ENCODE results near the gene TGFBR2. TPM values are rescaled to one million over a fixed set of nuclear protein-coding genes. Genes with fewer than 3 reads are reported as not detected.
A peak's percentile ranks its signal among the peaks of the same experiment; 100 is the strongest.

TGFBR2 gene
- total and polyA plus RNA-seq, 2 experiments from 2014 or later, result 4.7 to 13.0 TPM

GRCh38 chr3:30581067-30581585 is 25.3 kb upstream of the TGFBR2 start:
- H3K4me2 ChIP-seq, result peak overlapping the region; percentile 44; the same call in 1 of the 2 replicates
- H3K27me3 Mint-ChIP-seq (ENCODE audit: insufficient read depth, low read depth, poor library complexity), result no peaks in the 10 kb centered on the region
- peaks cover 14% of the 10 kb centered on the region for H3K4me1 Mint-ChIP-seq
- no peak overlapping the region for H3K4me3 Mint-ChIP-seq
- H3F3A ChIP-seq (replicated peaks; ENCODE audit: low read depth), result no peaks in the 10 kb centered on the region
- no peaks in the 10 kb centered on the region for H3K27me3 ChIP-seq (ENCODE audit: insufficient read depth)
- no peaks in the 10 kb centered on the region for H3K9me3 Mint-ChIP-seq
- no peaks in the 10 kb centered on the region for H3K36me3 Mint-ChIP-seq (ENCODE audit: low read depth)
- no peaks in the 10 kb centered on the region for H4K20me1 ChIP-seq (replicated peaks; ENCODE audit: insufficient read depth)
- H3K79me2 ChIP-seq (replicated peaks; ENCODE audit: insufficient read depth), result no peaks in the 10 kb centered on the region
- peaks cover 19% of the 10 kb centered on the region for H3K4me1 ChIP-seq (ENCODE audit: insufficient read depth)
- H2AFZ ChIP-seq, result peak overlapping the region; percentile 91
- peak; percentile 50; the same call in 2 of the 3 replicates for ATAC-seq
- H3K27ac ChIP-seq (ENCODE audit: low read depth), result no peak overlapping the region
- H3K4me3 ChIP-seq, result no peak overlapping the region
- peak; percentile 14 for DNase-seq (ENCODE audit: low spot score)
- no peaks in the 10 kb centered on the region; the same call in 1 of the 2 replicates for H3K9me2 ChIP-seq (ENCODE audit: insufficient read depth)
- no peaks in the 10 kb centered on the region for H3K36me3 ChIP-seq (ENCODE audit: insufficient read depth)
- TF ChIP-seq STAT1 (IDR thresholded peaks at IDR 0.05; ENCODE audit: unreplicated experiment) (no peak), ZNF114 (CRISPR knock-in tag; IDR thresholded peaks at IDR 0.05) (no peak), REST (IDR thresholded peaks at IDR 0.05; ENCODE audit: unreplicated experiment) (no peak)
- H3K27ac Mint-ChIP-seq, result no peak overlapping the region

DNA sequence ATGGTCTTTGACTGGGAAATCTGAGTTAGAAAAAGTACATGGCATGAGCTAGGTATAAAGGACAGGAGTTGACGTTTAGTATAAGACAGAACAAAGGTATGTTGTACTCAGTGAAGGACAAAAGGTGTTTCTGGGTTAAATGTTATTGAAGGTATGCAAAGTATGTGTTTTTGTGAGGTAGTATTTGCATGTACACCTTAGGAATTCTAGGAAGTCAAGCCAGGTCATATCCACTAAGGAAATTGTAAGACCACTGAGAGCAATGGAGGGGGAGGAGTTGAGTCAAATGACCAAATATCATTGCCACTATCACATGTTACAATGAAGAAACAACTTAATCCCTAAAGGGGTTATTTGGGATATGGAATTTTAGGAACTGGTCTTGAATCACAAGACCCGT is 24.4 kb upstream of the TGFBR2 start:
- Mint-ChIP-seq H3K27me3 (ENCODE audit: insufficient read depth, low read depth, poor library complexity) (no peaks in the 10 kb centered on the region), H3K27ac (no peak overlapping the region), H3K9me3 (no peaks in the 10 kb centered on the region), H3K4me1 (peaks cover 14% of the 10 kb centered on the region), H3K4me3 (no peak overlapping the region), H3K36me3 (ENCODE audit: low read depth) (no peaks in the 10 kb centered on the region)
- H3K4me2 ChIP-seq, result peak overlapping the region; percentile 44; the same call in 1 of the 2 replicates
- H3F3A ChIP-seq (replicated peaks; ENCODE audit: low read depth), result no peaks in the 10 kb centered on the region
- DNase-seq (ENCODE audit: low spot score), result peak; percentile 7
- H3K36me3 ChIP-seq (ENCODE audit: insufficient read depth), result no peaks in the 10 kb centered on the region
- ATAC-seq, result no peak; the same call in 2 of the 3 replicates
- no peaks in the 10 kb centered on the region for H4K20me1 ChIP-seq (replicated peaks; ENCODE audit: insufficient read depth)
- no peaks in the 10 kb centered on the region; the same call in 1 of the 2 replicates for H3K9me2 ChIP-seq (ENCODE audit: insufficient read depth)
- peak overlapping the region; percentile 91 for H2AFZ ChIP-seq
- peaks cover 19% of the 10 kb centered on the region for H3K4me1 ChIP-seq (ENCODE audit: insufficient read depth)
- no peaks in the 10 kb centered on the region for H3K79me2 ChIP-seq (replicated peaks; ENCODE audit: insufficient read depth)
- H3K27me3 ChIP-seq (ENCODE audit: insufficient read depth), result no peaks in the 10 kb centered on the region
- no peak overlapping the region for H3K4me3 ChIP-seq
- H3K27ac ChIP-seq (ENCODE audit: low read depth), result no peak overlapping the region
- TF ChIP-seq, protein P1, sequence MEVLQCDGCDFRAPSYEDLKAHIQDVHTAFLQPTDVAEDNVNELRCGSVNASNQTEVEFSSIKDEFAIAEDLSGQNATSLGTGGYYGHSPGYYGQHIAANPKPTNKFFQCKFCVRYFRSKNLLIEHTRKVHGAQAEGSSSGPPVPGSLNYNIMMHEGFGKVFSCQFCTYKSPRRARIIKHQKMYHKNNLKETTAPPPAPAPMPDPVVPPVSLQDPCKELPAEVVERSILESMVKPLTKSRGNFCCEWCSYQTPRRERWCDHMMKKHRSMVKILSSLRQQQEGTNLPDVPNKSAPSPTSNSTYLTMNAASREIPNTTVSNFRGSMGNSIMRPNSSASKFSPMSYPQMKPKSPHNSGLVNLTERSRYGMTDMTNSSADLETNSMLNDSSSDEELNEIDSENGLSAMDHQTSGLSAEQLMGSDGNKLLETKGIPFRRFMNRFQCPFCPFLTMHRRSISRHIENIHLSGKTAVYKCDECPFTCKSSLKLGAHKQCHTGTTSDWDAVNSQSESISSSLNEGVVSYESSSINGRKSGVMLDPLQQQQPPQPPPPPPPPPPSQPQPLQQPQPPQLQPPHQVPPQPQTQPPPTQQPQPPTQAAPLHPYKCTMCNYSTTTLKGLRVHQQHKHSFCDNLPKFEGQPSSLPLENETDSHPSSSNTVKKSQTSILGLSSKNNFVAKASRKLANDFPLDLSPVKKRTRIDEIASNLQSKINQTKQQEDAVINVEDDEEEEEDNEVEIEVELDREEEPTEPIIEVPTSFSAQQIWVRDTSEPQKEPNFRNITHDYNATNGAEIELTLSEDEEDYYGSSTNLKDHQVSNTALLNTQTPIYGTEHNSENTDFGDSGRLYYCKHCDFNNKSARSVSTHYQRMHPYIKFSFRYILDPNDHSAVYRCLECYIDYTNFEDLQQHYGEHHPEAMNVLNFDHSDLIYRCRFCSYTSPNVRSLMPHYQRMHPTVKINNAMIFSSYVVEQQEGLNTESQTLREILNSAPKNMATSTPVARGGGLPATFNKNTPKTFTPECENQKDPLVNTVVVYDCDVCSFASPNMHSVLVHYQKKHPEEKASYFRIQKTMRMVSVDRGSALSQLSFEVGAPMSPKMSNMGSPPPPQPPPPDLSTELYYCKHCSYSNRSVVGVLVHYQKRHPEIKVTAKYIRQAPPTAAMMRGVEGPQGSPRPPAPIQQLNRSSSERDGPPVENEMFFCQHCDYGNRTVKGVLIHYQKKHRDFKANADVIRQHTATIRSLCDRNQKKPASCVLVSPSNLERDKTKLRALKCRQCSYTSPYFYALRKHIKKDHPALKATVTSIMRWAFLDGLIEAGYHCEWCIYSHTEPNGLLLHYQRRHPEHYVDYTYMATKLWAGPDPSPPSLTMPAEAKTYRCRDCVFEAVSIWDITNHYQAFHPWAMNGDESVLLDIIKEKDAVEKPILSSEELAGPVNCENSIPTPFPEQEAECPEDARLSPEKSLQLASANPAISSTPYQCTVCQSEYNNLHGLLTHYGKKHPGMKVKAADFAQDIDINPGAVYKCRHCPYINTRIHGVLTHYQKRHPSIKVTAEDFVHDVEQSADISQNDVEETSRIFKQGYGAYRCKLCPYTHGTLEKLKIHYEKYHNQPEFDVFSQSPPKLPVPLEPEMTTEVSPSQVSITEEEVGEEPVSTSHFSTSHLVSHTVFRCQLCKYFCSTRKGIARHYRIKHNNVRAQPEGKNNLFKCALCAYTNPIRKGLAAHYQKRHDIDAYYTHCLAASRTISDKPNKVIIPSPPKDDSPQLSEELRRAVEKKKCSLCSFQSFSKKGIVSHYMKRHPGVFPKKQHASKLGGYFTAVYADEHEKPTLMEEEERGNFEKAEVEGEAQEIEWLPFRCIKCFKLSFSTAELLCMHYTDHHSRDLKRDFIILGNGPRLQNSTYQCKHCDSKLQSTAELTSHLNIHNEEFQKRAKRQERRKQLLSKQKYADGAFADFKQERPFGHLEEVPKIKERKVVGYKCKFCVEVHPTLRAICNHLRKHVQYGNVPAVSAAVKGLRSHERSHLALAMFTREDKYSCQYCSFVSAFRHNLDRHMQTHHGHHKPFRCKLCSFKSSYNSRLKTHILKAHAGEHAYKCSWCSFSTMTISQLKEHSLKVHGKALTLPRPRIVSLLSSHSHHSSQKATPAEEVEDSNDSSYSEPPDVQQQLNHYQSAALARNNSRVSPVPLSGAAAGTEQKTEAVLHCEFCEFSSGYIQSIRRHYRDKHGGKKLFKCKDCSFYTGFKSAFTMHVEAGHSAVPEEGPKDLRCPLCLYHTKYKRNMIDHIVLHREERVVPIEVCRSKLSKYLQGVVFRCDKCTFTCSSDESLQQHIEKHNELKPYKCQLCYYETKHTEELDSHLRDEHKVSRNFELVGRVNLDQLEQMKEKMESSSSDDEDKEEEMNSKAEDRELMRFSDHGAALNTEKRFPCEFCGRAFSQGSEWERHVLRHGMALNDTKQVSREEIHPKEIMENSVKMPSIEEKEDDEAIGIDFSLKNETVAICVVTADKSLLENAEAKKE (CRISPR knock-in tag; IDR thresholded peaks at IDR 0.05), result no peak
- TF ChIP-seq ZNF331 (CRISPR knock-in tag; IDR thresholded peaks at IDR 0.05; ENCODE audit: low read depth) (no peak), NANOG (IDR thresholded peaks at IDR 0.05; ENCODE audit: borderline replicate concordance) (no peak), STAT1 (IDR thresholded peaks at IDR 0.05; ENCODE audit: unreplicated experiment) (no peak), EZH2phosphoT487 (IDR thresholded peaks at IDR 0.05; ENCODE audit: unreplicated experiment) (no peak), EZH2 (IDR thresholded peaks at IDR 0.05; ENCODE audit: low read depth, unreplicated experiment) (no peak), JUNB (IDR thresholded peaks at IDR 0.05; ENCODE audit: unreplicated experiment) (no peak)
- TF ChIP-seq, protein P2, sequence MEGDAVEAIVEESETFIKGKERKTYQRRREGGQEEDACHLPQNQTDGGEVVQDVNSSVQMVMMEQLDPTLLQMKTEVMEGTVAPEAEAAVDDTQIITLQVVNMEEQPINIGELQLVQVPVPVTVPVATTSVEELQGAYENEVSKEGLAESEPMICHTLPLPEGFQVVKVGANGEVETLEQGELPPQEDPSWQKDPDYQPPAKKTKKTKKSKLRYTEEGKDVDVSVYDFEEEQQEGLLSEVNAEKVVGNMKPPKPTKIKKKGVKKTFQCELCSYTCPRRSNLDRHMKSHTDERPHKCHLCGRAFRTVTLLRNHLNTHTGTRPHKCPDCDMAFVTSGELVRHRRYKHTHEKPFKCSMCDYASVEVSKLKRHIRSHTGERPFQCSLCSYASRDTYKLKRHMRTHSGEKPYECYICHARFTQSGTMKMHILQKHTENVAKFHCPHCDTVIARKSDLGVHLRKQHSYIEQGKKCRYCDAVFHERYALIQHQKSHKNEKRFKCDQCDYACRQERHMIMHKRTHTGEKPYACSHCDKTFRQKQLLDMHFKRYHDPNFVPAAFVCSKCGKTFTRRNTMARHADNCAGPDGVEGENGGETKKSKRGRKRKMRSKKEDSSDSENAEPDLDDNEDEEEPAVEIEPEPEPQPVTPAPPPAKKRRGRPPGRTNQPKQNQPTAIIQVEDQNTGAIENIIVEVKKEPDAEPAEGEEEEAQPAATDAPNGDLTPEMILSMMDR (conservative IDR thresholded peaks at IDR 0.05; ENCODE audit: low read depth in 2 of 2), result no peak

Data from GM23338 (cell line).